Type B pancreatic cell (in vitro differentiated cells): Measurements from ENCODE around the gene ZNF185. TPM values are rescaled to one million over a fixed set of nuclear protein-coding genes. Genes with fewer than 3 reads are reported as not detected.

ENCODE experiments used
- DNase-seq: peaks from one replicate; pipeline ENCODE4 v3.0.0; 2021; ENCODE audit warnings: mixed read lengths; ENCODE audit not compliant: unreplicated experiment; ENCODE audit errors: extremely low spot score
- H3K27ac Mint-ChIP-seq: 2 replicates; pipeline ENCODE4 v1.8.0; 2021; ENCODE audit warnings: mild to moderate bottlenecking, mixed read lengths
- H3K27me3 Mint-ChIP-seq: 2 replicates; pipeline ENCODE4 v1.8.0; 2021; ENCODE audit warnings: mixed read lengths
- H3K36me3 Mint-ChIP-seq: 2 replicates; pipeline ENCODE4 v1.8.0; 2021; ENCODE audit warnings: mixed read lengths
- H3K4me1 Mint-ChIP-seq: one replicate; pipeline ENCODE4 v1.8.0; 2021; ENCODE audit warnings: mixed read lengths; ENCODE audit not compliant: unreplicated experiment
- H3K4me3 Mint-ChIP-seq: 2 replicates; pipeline ENCODE4 v1.8.0; 2021; ENCODE audit warnings: mild to moderate bottlenecking, mixed read lengths
- H3K9me3 Mint-ChIP-seq: 2 replicates; pipeline ENCODE4 v1.8.0; 2021; ENCODE audit warnings: mixed read lengths
- total RNA-seq: library from RNA; stranded (reverse); gene quantifications from 2 replicates; pipeline ENCODE4 v1.2.1, GENCODE V29; 2021; ENCODE audit warnings: low replicate concordance
- TF ChIP-seq, protein P1 (sequence below): fragments of 200-600 bp; sonication (generic); conservative IDR thresholded peaks from 2 replicates; pipeline ENCODE4 v1.5.0; 2021; ENCODE audit warnings: antibody characterized with exemption, mild to moderate bottlenecking

The ZNF185 gene
- total RNA-seq, 1 donor from 2014 or later, result 45.4 TPM

DNA sequence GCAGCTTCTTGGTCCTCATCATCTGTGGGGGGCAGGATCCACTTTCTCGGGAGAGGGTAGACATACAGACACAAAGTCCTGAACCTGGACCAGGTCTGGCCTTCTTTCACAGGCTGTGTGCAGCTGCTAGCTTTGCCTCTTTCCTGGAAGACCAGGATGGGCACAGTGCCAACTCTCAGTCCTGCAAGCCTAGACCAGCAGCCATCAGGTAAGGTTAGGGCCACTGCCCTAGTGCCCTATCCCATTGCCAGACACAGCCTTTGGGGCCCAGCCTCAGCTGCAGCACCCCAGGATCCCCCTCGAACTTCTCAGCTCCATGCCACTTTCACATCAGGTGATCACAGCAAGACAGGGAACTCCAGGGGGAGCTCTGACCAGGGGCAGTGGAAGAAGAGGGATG lies 38.4 kb downstream of the ZNF185 start:
- Mint-ChIP-seq H3K9me3 (no peaks in the 10 kb centered on the region), H3K36me3 (no peaks in the 10 kb centered on the region)

DNA sequence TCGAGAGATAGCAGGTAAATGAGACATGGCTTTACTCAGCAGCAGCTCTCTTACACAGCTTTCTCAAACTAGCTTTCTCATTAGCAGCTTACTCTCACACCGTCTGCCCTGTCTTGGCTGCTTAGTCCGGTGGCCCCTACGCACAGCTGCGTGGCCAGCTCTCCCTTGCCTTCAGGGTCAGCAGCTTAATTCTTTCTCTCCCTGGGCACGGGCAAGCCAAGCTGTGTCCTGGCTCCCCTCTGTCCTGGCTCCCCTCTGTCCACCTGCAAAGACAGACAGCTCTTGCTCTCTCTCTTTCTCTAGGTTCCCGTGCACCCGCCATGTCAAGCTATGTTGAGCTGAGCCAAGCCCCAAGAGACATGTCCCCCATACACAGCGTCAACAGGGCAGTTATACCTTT lies 39.4 kb downstream of the ZNF185 start:
- peaks cover 5% of the 10 kb centered on the region for H3K4me1 Mint-ChIP-seq
- H3K4me3 Mint-ChIP-seq, result no peak overlapping the region
- H3K27me3 Mint-ChIP-seq, result no peaks in the 10 kb centered on the region
- H3K36me3 Mint-ChIP-seq, result no peaks in the 10 kb centered on the region
- TF ChIP-seq, protein P1, sequence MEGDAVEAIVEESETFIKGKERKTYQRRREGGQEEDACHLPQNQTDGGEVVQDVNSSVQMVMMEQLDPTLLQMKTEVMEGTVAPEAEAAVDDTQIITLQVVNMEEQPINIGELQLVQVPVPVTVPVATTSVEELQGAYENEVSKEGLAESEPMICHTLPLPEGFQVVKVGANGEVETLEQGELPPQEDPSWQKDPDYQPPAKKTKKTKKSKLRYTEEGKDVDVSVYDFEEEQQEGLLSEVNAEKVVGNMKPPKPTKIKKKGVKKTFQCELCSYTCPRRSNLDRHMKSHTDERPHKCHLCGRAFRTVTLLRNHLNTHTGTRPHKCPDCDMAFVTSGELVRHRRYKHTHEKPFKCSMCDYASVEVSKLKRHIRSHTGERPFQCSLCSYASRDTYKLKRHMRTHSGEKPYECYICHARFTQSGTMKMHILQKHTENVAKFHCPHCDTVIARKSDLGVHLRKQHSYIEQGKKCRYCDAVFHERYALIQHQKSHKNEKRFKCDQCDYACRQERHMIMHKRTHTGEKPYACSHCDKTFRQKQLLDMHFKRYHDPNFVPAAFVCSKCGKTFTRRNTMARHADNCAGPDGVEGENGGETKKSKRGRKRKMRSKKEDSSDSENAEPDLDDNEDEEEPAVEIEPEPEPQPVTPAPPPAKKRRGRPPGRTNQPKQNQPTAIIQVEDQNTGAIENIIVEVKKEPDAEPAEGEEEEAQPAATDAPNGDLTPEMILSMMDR, result no peak
- no peak for DNase-seq
- no peak overlapping the region for H3K27ac Mint-ChIP-seq
- H3K9me3 Mint-ChIP-seq, result no peaks in the 10 kb centered on the region

More for the DNA sequence above, 38.4 kb downstream of the ZNF185 start:
- H3K4me3 Mint-ChIP-seq, result no peak overlapping the region
- no peak for DNase-seq
- H3K4me1 Mint-ChIP-seq, result peaks cover 2% of the 10 kb centered on the region
- TF ChIP-seq, protein P1, result no peak
- no peaks in the 10 kb centered on the region for H3K27me3 Mint-ChIP-seq
- no peak overlapping the region for H3K27ac Mint-ChIP-seq

DNA sequence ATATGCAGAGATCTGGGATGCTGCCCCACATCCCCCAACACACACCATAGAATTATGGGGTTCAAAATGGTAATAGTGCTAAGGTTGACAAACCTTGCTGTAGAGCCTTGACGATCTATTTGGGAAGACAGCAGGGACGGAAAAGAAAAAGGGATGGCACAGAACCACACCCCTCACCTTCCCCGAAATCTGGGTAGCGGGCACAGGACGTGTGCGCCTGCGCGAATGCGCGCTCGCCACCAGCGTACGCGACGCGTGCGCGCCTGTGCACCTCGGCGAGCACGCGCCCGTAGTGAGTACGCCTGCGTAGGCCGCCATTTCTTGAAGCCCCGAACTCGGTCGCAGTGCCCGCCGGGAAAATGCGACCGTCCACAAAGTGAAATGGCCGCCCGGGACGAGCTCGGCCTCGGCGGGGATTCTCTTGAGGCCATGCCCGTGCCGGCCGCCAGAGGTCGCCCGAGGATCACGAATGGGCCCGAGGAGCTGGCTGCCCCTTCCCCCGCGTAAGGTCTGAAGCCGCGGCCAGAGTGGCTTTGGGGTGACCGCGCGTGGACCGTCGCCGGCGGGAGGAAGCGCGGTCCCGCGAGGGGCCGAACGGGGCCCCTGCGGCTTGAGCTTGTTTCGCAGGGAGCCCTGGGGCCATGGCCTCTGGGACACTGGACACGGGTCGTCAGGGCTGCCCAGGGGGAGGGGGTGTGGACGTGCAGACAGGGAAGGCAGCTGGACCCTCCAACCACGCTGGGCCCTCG lies 43.6 kb downstream of the ZNF185 start:
- Mint-ChIP-seq H3K4me3 (peak overlapping the region; percentile 91), H3K9me3 (no peaks in the 10 kb centered on the region), H3K4me1 (peaks cover 5% of the 10 kb centered on the region), H3K36me3 (no peaks in the 10 kb centered on the region), H3K27me3 (no peaks in the 10 kb centered on the region), H3K27ac (peak overlapping the region; percentile 83)
- DNase-seq, result peak; percentile 92
- TF ChIP-seq, protein P1, result peak; percentile 90

DNA sequence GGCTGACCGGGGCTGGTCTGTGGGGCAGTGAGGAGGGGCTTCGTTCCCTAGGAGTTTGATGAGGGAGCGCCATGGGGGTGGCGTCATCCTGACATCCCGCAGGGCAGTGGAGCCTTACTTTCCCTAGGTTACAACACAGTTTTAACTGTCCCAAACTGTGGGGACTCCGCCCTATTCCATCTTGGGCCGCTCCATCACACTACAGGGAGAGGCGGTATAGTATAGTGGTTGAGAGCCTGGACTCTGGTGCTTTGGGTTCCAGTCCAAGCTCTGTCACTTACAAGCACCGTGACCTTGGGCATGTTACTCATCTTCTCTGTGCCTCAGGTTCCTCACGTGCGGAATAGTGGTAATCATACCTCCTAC lies 44.2 kb downstream of the ZNF185 start:
- Mint-ChIP-seq H3K27ac (peak overlapping the region; percentile 56), H3K4me1 (peaks cover 5% of the 10 kb centered on the region), H3K4me3 (peak overlapping the region; percentile 91), H3K27me3 (no peaks in the 10 kb centered on the region), H3K36me3 (no peaks in the 10 kb centered on the region), H3K9me3 (no peaks in the 10 kb centered on the region)
- no peak for DNase-seq
- TF ChIP-seq, protein P1, result no peak

DNA sequence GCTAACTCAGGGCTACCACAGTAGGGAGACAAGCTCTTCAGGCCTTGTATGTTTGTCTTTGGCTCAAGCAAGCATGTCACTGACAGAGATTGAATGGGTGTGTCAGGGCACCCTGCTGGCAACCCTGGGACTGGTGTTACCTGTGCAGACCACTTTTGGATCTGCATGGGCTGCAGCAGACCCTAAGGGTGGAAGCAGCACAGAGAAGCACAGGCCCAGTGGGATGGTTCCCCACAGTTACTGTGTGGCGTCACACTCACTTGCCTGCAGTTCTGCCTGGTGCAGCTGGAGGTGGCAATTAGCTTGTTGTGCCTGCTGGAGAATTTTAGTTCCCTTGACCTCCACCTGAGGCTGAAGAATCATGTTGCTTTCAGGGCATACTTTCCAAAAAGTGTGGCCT lies 46.0 kb downstream of the ZNF185 start:
- H3K27me3 Mint-ChIP-seq, result no peaks in the 10 kb centered on the region
- H3K9me3 Mint-ChIP-seq, result no peaks in the 10 kb centered on the region
- H3K36me3 Mint-ChIP-seq, result no peaks in the 10 kb centered on the region
- H3K4me3 Mint-ChIP-seq, result no peak overlapping the region
- DNase-seq, result no peak
- H3K4me1 Mint-ChIP-seq, result peaks cover 5% of the 10 kb centered on the region
- TF ChIP-seq, protein P1, result no peak
- H3K27ac Mint-ChIP-seq, result no peak overlapping the region
